Mucosa of descending colon (tissue), 3 donors: Measurements from ENCODE around the gene THEM4. TPM values are rescaled to one million over a fixed set of nuclear protein-coding genes. Genes with fewer than 3 reads are reported as not detected.

Experiments
- ATAC-seq: fragments of 200-7000 bp; cut with Tn5 transposase; one replicate; pipeline ENCODE4 v1.9.1; 2020; ENCODE audit warnings: mild to moderate bottlenecking, moderate library complexity
- DNase-seq, 3 donors: peaks; one replicate each; pipeline ENCODE4 v3.0.0-alpha.2; 2020
- H3K36me3 ChIP-seq: fragments of 200-600 bp; one replicate; pipeline ENCODE4 v1.8.0; 2021; ENCODE audit warnings: low read depth, mild to moderate bottlenecking
- H3K4me1 ChIP-seq: fragments of 200-600 bp; one replicate; pipeline ENCODE4 v1.8.0; 2021; ENCODE audit warnings: low read depth, mild to moderate bottlenecking
- H3K4me3 ChIP-seq: fragments of 200-600 bp; one replicate; pipeline ENCODE4 v1.8.0; 2021; ENCODE audit warnings: mild to moderate bottlenecking
- H3K9me3 ChIP-seq: fragments of 200-600 bp; one replicate; pipeline ENCODE4 v1.8.0; 2021; ENCODE audit warnings: mild to moderate bottlenecking
- CTCF ChIP-seq: fragments of 200-600 bp; IDR thresholded peaks from one replicate; pipeline ENCODE4 v1.8.0; 2022; ENCODE audit warnings: antibody characterized with exemption, mild to moderate bottlenecking
- intact Hi-C, 2 donors: fragments of 100-400 bp; cut with DNase I in 1 of 2; cut with micrococcal nuclease in 1 of 2; formaldehyde crosslinking; loops; one replicate each; pipeline versions ENCODE4 v1.11.0 to v1.11.1; 2022; cut with DNase I, micrococcal nuclease
- total RNA-seq, 3 donors: library from RNA; stranded (reverse); fragmentation: NEBNext Ultra II Directional in 2 of 3; extraction: Animal tissue kit (Norgen Biotek cat#: 25700) in 2 of 3; gene quantifications; one replicate each; pipeline versions ENCODE4 v1.2.1 to v1.2.4, GENCODE V29; 2021 to 2023
- donor health status: DM: no; HTN: no; CAD: no; lungs with moderate emphysema.
- donor health status: DM: no; HTN: no; CAD: no.
- donor health status: DM: no; HTN: yes; CAD: no.

Gene THEM4
- total RNA-seq, 3 donors from 2014 or later = 9.1 to 12.7 (median 11.3) TPM

GRCh38 chr1:151834239-151834638 is 75.1 kb downstream of the THEM4 start:
- H3K9me3 ChIP-seq = no peaks in the 10 kb centered on the region
- H3K36me3 ChIP-seq = no peaks in the 10 kb centered on the region
- peaks cover 20% of the 10 kb centered on the region for H3K4me1 ChIP-seq
- H3K4me3 ChIP-seq = no peak overlapping the region
- ATAC-seq (no peak), DNase-seq (no peak)
- no peak for TF ChIP-seq CTCF
- intact Hi-C loops = no loop called here

GRCh38 chr1:151833172-151833900 is 76.0 kb downstream of the THEM4 start:
- Histone ChIP-seq H3K9me3 (no peaks in the 10 kb centered on the region), H3K4me1 (peaks cover 20% of the 10 kb centered on the region), H3K4me3 (no peak overlapping the region), H3K36me3 (no peaks in the 10 kb centered on the region)
- intact Hi-C loops = no loop called here
- no peak for ATAC-seq
- no peak for TF ChIP-seq CTCF
- DNase-seq = no peak

- H3K4me3 ChIP-seq = no peak overlapping the region
- no peak for TF ChIP-seq CTCF
Measured at GRCh38 chr1:151832318-151832980, 76.9 kb downstream of the THEM4 start.

GRCh38 chr1:151831605-151832004 is 77.7 kb downstream of the THEM4 start, which contains the start of gene RORC:
Gene RORC, minus strand, starts transcription at chr1:151831802. Its CDS starts 38 bp downstream, at chr1:151831764.
- Histone ChIP-seq H3K9me3 (no peaks in the 10 kb centered on the region), H3K36me3 (no peaks in the 10 kb centered on the region), H3K4me3 (no peak within 1 kb of the TSS), H3K4me1 (peaks cover 20% of the 10 kb centered on the region)
- intact Hi-C loops = no loop called here
- TF ChIP-seq CTCF = no peak
- ATAC-seq = peak; percentile 75
- peak; percentile 76 to 84 (median 81) for DNase-seq

More at GRCh38 chr1:151832318-151832980, 76.9 kb downstream of the THEM4 start:
- Histone ChIP-seq H3K9me3 (no peaks in the 10 kb centered on the region), H3K36me3 (no peaks in the 10 kb centered on the region), H3K4me1 (peaks cover 20% of the 10 kb centered on the region)
- ATAC-seq (peak; percentile 62), DNase-seq (peak; percentile 89 to 91 (median 90))
- intact Hi-C loops = no loop called here

GRCh38 chr1:151831256-151831591 is 78.1 kb downstream of the THEM4 start:
- Histone ChIP-seq H3K9me3 (no peaks in the 10 kb centered on the region), H3K36me3 (no peaks in the 10 kb centered on the region), H3K4me3 (no peak overlapping the region), H3K4me1 (peaks cover 20% of the 10 kb centered on the region)
- intact Hi-C loops = no loop called here
- ATAC-seq = no peak
- TF ChIP-seq CTCF = no peak
- DNase-seq = no peak
